OCI-LY3 (cell line): ENCODE measurements around the gene CRB2.

ENCODE experiments used
- EZH2phosphoT487 ChIP-seq: fragments of 200-600 bp; shearing (Covaris generic); IDR thresholded peaks from 2 replicates; pipeline ENCODE4 v1.6.1; 2018; ENCODE audit warnings: antibody characterized with exemption, mixed run types, low read depth
- TF ChIP-seq, protein P1 (sequence below): fragments of 200-600, 300-600 bp; sonication (generic); IDR thresholded peaks from 2 replicates; pipeline ENCODE4 v1.5.1; 2014; ENCODE audit warnings: antibody characterized with exemption, low read length, low read depth

DNA sequence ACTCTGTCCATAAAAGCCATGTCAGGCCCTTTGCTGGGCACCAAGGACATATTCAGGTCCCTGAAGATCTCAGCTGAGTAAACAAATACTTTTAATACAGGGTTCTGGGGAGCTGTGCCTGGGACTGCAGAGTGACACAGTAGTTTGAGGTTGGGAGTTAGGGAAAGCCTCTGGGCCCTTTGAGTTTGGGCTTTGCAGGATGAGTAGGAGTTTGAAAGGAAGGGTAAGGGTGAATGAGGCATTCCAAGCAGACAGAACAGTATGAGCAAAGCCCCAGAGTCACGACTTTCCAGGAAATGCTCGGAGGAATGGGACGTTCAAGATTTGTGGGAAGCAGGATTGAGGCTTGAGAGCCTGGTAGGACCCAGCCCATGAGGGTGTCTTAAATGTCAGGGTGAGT is 13.3 kb downstream of the CRB2 start:
- TF ChIP-seq, protein P1, sequence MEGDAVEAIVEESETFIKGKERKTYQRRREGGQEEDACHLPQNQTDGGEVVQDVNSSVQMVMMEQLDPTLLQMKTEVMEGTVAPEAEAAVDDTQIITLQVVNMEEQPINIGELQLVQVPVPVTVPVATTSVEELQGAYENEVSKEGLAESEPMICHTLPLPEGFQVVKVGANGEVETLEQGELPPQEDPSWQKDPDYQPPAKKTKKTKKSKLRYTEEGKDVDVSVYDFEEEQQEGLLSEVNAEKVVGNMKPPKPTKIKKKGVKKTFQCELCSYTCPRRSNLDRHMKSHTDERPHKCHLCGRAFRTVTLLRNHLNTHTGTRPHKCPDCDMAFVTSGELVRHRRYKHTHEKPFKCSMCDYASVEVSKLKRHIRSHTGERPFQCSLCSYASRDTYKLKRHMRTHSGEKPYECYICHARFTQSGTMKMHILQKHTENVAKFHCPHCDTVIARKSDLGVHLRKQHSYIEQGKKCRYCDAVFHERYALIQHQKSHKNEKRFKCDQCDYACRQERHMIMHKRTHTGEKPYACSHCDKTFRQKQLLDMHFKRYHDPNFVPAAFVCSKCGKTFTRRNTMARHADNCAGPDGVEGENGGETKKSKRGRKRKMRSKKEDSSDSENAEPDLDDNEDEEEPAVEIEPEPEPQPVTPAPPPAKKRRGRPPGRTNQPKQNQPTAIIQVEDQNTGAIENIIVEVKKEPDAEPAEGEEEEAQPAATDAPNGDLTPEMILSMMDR: no peak
- TF ChIP-seq EZH2phosphoT487: no peak
